Inflammatory macrophage treated with lipopolysaccharide for 4 hours (primary cell): ENCODE measurements around the gene DDB1.
"Not testable (repeated sequence)": the region's sequence is repeated elsewhere in the genome, so short reads cannot be mapped to it uniquely, and the experiment has no call there.

Source experiments
- DNase-seq: peaks from one replicate; pipeline ENCODE4 v3.0.0-alpha.2; 2020

The DDB1 gene

DNA sequence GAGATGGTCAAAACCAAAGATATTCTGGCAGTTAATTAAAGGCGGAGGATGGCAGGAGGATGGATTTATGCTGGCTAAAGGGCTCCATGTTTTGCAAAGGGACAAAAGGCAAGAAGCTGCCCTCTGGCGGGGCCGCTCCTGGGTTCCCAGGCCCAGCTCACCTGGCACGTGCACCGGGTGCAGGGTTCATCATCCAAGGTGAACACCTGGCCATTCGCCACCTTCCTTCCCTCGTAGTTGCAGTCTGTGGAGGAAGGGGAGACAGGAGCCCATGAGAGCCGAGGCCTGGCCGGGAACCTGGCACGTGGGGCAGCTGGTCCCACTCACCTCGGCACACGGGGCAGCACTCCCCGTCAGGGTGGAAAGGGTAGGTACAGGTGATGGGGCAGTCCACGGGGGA lies 68.1 kb downstream of the DDB1 start:
- no peak for DNase-seq

DNA sequence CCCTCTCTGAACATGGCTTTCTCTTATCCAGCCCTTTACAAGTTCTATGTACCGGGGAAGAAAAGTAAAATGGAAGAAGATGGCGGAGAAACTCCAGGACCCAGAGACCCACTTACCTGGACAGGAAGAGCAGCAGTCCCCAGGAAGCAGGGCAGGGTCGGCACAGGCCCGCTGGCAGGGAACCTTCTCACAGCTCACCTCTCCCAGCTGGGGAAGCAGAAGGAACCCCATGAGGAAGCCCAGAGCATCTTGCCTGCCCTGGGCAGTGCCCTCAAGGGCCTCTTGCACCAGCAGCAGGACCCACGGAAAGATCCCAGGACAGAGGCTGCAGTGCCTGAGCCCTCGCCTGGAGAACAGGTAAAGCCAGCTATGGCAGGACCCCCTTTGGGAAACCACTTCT lies 68.5 kb downstream of the DDB1 start:
- DNase-seq, result no peak

DNA sequence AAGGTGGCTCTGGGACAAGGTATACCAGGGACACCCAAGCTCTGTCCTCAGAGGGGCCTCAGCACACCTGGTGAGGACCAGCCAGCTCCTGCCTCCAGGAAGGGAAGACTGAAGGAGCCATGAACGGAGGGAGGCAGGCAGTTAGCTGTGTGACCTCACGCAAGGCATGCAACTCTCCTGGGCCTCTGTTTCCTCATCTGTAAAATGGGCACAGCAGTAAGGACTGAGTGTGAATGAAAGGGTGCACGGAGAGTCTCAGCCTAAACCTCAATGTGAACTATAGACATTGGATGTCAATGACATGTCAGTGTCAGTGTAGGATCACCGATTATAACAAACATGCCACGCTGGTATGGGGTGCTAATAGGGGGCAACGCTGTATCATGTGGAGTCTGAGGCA lies 73.5 kb downstream of the DDB1 start:
- no peak for DNase-seq

DNA sequence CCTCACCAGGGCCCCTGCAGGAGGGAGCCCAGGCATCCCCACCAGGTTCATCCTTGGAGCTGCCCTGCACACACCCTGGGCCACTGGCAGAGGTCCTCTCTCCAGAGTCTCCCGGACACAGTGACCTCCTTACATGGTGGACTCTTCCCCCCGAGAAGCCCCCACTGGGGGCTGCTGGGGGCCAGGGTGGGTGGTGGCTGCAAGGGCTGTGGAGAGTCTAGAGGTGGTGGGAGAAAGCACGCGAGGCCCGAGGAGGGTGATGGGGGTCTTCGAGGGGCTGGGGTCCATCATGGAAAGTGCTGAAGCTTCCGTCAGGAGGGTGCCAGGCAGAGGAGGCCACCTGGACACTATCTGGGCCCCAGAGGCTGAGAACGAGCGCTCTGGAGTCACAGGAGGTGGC lies 74.4 kb downstream of the DDB1 start:
- no peak for DNase-seq

DNA sequence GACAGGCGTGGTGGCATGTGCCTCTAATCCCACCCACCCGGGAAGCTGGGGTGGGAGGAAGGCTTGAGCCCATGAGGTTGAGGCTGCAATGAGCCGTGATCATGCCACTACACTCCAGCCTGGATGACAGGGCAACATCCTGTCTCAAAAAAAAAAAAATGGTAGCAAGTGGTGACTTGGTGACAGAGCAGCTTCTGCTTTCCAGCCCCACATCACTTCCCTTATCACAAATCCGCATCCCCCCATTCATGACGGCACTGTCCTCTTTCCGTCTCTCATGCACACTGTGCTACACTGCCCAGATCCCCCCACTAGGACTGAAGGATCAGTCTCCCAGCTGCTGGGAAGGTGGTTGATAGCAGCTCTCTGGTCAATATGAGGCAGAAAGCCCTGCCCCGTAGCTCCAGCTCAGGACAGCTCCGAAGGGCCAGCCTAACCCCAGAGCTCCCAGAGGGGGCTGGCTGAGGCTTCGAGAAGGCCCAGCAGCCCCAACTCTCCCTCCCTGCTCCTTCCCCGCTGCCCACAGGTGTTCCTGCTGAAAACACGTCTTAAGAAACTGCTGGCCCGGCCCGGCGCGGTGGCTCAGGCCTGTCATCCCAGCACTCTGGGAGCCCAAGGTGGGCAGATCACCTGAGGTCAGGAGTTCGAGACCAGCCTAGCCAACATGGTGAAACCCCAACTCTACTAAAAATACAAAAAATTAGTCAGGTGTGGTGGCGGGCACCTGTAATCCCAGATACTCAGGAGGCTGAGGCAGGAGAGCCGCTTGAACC lies 76.0 kb downstream of the DDB1 start:
- DNase-seq, result peak; percentile 83

DNA sequence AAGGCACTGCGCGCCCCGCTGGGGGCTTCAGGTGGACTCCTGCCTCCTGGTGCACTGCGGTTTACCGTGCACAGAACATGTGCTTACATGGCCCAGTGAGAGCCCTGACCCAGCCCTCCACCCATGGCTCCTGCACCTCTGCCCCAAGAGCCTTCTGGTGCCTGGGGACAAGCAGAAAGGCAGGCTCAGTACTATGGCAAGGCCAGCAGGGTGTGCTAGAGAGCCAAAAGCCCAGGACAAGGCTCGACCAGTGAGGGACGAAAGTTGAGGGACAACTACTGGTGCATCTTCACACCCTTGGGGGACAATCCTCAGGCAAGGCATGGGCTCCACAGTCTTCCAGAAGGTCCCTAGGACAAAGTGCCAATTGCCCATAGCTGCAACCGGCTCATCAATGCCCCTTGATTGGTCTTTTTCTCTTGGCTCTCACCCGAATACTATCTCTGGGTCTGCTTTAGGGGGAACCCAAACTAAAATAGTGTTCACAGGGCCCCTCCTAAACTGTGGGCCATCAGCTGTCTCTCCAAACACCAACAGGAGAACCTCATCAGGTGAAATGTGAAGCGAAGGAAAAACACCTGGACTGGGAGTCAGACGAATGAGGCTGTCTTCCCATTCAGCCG lies 78.4 kb downstream of the DDB1 start:
- peak; percentile 62 for DNase-seq

DNA sequence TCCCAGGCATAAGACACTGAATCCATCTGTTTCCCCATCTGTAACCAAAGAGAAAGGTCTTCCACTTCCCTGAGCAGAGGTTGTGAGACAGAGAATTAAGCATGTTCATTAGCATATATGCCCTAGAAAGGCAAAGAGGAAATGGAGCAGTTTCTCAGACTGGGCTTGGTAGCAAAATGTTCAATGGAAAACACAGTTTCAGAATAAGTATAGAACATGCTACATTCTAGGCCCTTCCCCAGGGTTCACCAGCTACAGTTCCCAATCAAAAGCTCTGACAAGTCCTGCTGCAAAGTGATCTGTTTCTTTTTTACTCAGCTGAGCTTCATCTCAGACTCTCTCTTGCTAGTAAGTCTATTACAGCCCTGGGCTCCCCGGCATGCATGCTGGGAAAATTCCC lies 80.6 kb downstream of the DDB1 start:
- DNase-seq, result not testable (repeated sequence)

DNA sequence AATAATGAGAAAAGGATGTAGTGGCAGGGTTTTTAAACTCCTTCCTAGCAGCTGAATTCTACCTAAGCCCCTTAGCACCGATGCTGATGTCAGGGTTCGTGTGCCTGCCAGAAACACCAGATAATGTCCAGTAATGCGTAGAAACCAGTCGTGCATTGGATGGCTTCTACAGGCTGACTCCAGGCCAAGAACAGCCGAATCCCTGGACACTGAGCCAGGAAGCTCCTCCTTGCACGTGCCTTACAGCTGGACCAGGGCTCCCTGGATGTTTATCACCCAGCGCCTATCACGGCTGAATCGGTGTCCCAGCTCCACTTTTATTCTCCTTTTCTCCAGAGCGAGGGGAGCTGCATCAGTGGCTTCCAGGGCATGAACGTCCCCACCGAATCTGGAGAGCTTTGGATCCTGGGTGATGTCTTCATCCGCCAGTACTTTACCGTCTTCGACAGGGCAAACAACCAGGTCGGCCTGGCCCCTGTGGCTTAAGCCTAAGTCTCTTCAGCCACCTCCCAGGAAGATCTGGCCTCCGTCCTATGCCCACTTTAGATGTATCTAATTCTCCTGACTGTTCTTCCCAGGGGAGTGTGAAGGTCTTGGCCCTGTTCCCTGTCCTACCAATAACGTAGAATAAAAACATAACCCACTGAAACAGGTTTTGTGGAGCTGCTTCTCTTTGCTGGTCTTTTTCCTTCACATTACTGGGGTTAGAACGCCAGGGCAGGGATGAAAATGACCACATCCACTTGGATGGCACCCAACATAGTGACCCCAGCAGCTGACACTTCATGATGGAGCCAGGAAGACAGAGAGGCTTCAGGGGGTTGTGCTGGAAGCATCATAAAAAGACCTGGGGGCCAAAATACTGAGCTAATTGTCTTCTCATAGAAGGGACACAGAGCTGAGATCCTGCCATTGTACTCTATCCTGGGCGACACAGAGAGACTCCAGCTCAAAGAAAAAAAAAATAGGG lies 81.8 kb downstream of the DDB1 start:
- DNase-seq, result not testable (repeated sequence)
